MV-4-11 (cell line): Measurements from ENCODE around the gene PPDPF.
"Not testable (repeated sequence)": the region's sequence is repeated elsewhere in the genome, so short reads cannot be mapped to it uniquely, and the experiment has no call there.

Source experiments
- DNase-seq: peaks from one replicate; lab custom pipeline; 2025; lab: John Stamatoyannopoulos, UW

PPDPF gene

DNA sequence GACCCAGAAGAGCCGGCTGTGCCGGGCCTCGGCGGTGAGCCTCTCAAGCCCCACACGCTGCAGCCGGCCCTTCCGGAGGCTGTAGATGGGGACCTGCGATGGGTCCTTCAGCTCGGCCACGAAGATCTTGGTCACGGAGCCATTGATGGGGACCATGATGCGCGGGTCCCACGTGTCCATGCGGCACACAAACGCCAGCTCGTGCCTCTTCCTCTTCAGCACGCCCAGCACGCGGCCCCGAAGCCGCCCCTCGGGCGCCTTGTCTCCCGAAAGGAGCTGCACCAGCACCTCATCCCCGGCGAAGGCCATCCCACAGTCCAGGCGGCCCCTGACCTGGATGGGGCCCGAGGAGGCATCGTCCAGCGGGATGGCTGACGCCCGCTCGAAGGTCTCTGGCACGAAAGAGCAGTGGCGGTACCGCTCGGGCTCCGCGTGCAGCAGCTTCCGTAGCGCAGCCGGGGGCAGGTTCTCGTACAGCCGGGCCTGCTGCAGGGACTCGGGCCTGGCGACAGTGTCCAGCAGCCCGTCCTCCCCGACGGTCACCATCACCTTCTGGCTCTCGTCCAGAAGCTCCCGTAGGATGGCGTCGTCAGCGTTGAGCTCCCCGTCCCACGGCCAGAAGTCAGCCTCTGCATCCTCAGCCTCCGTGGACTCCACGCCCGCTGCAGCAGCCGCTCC lies 44.6 kb downstream of the PPDPF start:
- DNase-seq, result no peak

- DNase-seq, result no peak
These were observed 45.3 kb downstream of the PPDPF start for GRCh38 chr20:63565699-63566335.

DNA sequence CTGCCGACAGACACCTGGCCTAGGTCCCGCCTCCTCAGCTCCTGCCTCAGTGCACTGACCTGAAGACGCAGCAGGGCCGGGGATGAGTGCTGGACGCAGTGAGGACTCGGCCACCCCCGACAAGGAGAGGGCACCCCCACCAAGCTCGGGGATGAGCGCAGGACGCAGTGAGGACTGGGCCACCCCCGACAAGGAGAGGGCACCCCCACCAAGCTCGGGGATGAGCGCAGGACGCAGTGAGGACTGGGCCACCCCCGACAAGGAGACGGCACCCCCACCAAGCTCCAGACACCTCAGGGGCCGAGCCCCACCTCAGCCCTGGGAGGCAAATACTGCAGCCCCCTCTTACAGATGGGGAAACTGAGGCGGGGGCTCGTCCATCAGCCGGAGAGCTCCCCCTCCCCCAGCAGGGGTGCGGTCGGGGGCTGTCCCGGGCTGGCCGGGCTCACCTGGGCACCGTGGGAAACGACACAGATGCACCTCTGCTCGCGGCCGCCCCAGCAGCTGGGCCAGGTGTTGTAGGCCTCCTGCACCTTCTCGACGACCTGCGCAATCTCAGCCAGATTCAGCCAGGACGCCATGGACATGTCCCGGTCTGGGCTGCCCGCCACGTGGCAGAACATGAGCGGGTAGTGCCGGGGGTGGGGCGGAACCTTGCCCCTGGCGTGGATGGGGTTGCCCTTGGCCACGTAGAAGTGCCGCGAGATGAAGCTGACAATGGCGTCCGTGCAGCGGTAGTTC lies 46.0 kb downstream of the PPDPF start:
- DNase-seq, result no peak

DNA sequence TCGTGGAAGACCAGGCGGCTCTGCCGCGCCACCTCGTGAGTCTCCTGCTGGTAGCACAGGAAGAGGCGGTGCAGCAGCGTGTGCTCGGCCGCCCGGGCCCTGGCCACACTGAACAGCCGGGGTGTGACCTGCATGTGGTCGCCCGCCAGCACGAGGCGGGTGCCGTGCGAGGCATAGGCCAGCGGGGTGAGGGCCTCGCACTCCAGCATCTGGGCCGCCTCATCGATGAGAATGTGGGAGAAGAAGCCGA lies 46.5 kb downstream of the PPDPF start:
- DNase-seq, result no peak

GRCh38 chr20:63567386-63568169 lies 47.0 kb downstream of the PPDPF start:
- peak; percentile 89 for DNase-seq

GRCh38 chr20:63568170-63568981 lies 47.8 kb downstream of the PPDPF start:
- peak; percentile 21 for DNase-seq

- DNase-seq, result peak; percentile 38
These were observed 48.7 kb downstream of the PPDPF start for GRCh38 chr20:63568986-63569949.

- no peak for DNase-seq
These were observed 49.9 kb downstream of the PPDPF start for GRCh38 chr20:63570281-63571086.

- not testable (repeated sequence) for DNase-seq
These were observed 50.5 kb downstream of the PPDPF start for GRCh38 chr20:63571087-63571478.
